Activated naive CD4-positive, alpha-beta T cell treated with anti-CD3 and anti-CD28 coated beads, Interleukin-2, amount 10 ng/mL, durations not matched to agents 7 days and 5 days (primary cell): ENCODE data around the gene AKT3.

Source experiments
- CTCF ChIA-PET: fragments of 350-600 bp; sonication (Branson Sonifier 250); formaldehyde crosslinking; loops from one replicate; lab custom pipeline; 2021; ENCODE audit warnings: antibody characterized with exemption; lab: Charles Lee
- DNase-seq: peaks from one replicate; pipeline ENCODE4 v3.0.0-alpha.2; 2020
- H3K27ac Mint-ChIP-seq: one replicate; pipeline ENCODE4 v1.8.0; 2021; ENCODE audit warnings: mild to moderate bottlenecking, moderate library complexity, mixed read lengths
- H3K27me3 Mint-ChIP-seq: one replicate; pipeline ENCODE4 v1.8.0; 2021; ENCODE audit warnings: mild to moderate bottlenecking, mixed read lengths
- H3K36me3 Mint-ChIP-seq: one replicate; pipeline ENCODE4 v1.8.0; 2021; ENCODE audit warnings: mixed read lengths
- H3K4me1 Mint-ChIP-seq: one replicate; pipeline ENCODE4 v1.8.0; 2021; ENCODE audit warnings: mixed read lengths
- H3K4me3 Mint-ChIP-seq: one replicate; pipeline ENCODE4 v1.8.0; 2021; ENCODE audit warnings: mild to moderate bottlenecking, moderate library complexity, mixed read lengths
- H3K9me3 Mint-ChIP-seq: one replicate; pipeline ENCODE4 v1.8.0; 2021; ENCODE audit warnings: mixed read lengths

Gene AKT3

DNA sequence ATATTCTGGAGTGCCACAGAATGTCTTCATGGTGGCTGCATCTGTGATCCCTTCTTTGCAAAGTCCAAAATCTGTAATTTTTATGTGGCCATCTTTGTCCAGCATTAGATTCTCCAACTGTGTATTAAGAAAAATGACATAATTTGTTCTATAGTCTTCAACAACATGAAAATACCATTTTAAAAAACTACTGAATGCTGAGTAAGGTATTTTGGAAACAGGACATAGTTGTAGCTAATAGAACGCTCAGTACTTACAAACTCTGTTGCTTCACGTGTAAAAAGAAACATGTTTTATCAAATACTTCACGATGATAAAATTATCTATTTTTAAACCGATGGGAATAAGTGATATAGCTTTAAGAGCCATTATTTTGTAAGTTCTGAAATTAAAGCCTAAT lies 286.3 kb downstream of the AKT3 start:
- Mint-ChIP-seq H3K4me1 (no peaks in the 10 kb centered on the region), H3K27me3 (no peaks in the 10 kb centered on the region), H3K9me3 (no peaks in the 10 kb centered on the region), H3K27ac (no peak overlapping the region), H3K36me3 (peaks cover 5% of the 10 kb centered on the region), H3K4me3 (no peak overlapping the region)
- no peak for DNase-seq
- CTCF ChIA-PET = no interaction called here

DNA sequence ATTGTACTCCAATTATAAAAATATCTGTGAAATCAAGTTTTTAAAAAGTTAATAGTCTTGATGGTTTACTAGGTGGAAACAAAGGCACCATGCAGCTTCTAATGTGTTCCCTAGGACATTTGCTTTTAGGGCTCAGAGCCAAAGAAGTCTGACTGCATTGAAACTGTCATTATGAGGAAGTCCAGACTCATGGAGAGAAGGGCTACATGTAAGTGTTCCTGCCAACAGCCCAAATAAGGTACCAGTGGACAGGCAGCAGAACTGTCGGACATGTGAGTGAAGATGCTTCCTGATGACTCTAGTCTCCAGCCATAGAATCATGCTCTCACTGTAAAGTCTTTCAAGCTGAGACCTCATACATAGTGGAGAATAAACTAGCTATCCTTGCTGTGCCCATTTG lies 287.6 kb downstream of the AKT3 start:
- no peaks in the 10 kb centered on the region for H3K9me3 Mint-ChIP-seq
- H3K4me3 Mint-ChIP-seq = no peak overlapping the region
- H3K27me3 Mint-ChIP-seq = no peaks in the 10 kb centered on the region
- no peak for DNase-seq
- peaks cover 5% of the 10 kb centered on the region for H3K36me3 Mint-ChIP-seq
- H3K27ac Mint-ChIP-seq = no peak overlapping the region
- CTCF ChIA-PET = no interaction called here
- no peaks in the 10 kb centered on the region for H3K4me1 Mint-ChIP-seq

DNA sequence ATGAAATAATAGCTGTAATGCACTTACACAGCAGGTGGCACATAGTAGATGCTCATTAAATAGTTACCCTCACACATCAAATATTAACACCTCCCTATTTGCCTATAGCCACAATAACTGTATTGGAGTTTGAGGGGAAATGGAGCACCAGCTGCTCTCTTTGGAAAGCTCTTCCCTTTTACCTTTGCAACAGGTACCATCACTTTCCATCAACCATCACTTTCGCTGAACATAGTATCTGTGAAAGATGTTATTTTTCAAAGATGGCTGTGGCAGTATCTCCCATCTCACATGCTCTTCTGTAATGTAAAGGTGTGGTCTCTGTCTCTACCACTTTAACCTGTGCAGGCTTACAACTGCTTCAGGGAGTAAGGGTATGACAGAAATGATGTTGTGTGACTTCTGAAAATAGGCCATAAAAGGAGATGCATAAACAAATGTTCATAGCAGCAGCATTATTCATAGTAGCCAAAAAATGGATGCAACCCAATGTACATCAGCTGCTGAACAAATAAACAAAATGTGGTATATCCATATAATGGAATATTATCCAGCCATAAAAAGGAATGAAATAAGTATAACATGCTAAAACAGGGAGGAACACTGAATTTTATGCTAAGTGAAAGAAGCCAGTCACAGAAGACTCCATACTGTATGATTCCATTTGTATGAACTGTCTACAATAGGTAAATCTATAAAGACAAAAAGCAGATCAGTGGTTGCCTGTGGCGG lies 288.3 kb downstream of the AKT3 start:
- Mint-ChIP-seq H3K4me1 (no peaks in the 10 kb centered on the region), H3K27ac (no peak overlapping the region), H3K27me3 (no peaks in the 10 kb centered on the region), H3K36me3 (peaks cover 5% of the 10 kb centered on the region), H3K4me3 (no peak overlapping the region), H3K9me3 (no peaks in the 10 kb centered on the region)
- DNase-seq = no peak
- CTCF ChIA-PET = no interaction called here

DNA sequence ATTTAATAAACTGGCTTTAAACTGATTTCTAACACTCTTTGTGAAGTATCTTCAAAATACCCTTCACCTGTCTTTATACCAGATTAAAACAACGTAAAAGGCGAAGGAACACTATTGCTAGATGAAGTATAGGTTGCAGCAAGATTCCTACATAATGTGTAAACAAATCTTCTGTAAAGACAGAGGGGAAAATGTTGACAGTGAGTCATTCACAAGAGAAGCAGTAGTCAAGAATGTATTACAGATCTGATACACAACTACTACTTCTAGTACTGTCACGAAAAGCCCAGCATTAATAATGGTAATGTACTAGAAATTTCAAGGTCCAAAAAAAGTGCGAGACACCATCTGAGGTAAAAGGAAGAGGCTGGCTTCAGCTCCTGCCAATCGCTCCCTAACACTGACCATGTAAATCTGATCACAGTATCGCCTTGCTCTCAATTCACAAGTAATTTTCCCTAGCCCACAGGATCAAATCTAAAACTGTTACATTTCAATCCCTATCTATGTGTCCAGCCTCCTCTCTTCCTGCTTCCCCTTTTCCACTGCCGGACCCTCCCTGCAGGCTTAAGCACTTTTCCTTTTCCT lies 290.4 kb downstream of the AKT3 start:
- no peak overlapping the region for H3K27ac Mint-ChIP-seq
- H3K27me3 Mint-ChIP-seq = no peaks in the 10 kb centered on the region
- H3K4me3 Mint-ChIP-seq = no peak overlapping the region
- CTCF ChIA-PET = no interaction called here
- no peaks in the 10 kb centered on the region for H3K4me1 Mint-ChIP-seq
- DNase-seq = no peak
- peaks cover 5% of the 10 kb centered on the region for H3K36me3 Mint-ChIP-seq
- no peaks in the 10 kb centered on the region for H3K9me3 Mint-ChIP-seq

DNA sequence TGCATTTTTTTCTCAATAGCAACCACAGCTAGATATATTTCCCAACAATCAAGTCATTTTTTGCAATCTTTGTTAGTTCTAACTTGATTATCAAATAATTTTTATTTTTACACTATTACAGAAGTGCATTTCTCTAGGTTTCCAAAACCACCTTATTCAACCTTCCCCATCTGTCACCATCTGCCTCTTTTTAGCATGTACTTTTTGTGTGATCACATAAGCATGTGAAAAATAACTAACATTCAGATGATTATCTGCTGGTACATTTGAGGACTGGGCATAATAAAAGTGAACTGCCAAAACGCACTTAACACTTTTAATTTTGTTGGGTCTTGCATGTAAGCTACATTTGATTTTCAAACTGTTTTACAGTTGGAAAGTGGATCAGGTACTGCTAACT lies 291.5 kb downstream of the AKT3 start:
- Mint-ChIP-seq H3K9me3 (no peaks in the 10 kb centered on the region), H3K27me3 (no peaks in the 10 kb centered on the region), H3K27ac (no peak overlapping the region), H3K36me3 (peaks cover 5% of the 10 kb centered on the region), H3K4me1 (no peaks in the 10 kb centered on the region), H3K4me3 (no peak overlapping the region)
- CTCF ChIA-PET = no interaction called here
- DNase-seq = no peak

DNA sequence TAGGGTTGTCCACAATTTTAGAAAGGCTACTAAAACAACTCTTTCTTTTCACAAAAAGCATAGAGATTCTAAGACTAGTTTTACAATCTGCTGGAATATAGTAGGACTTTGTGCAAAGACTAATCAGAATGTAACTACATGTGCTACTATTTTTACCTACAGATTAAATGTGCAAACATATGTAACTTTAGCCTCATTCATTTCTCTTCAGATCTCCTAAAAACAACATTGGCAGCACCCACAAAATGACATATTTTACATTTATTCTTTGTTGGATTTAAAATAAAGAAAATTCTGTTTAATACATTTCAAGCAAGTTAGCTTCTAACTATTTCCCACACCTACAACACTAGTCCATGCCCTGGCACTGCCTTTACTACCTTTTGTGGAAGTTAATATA lies 292.2 kb downstream of the AKT3 start:
- Mint-ChIP-seq H3K27me3 (no peaks in the 10 kb centered on the region), H3K9me3 (no peaks in the 10 kb centered on the region), H3K4me1 (no peaks in the 10 kb centered on the region), H3K4me3 (no peak overlapping the region), H3K27ac (no peak overlapping the region), H3K36me3 (peaks cover 5% of the 10 kb centered on the region)
- DNase-seq = no peak
- CTCF ChIA-PET = no interaction called here

DNA sequence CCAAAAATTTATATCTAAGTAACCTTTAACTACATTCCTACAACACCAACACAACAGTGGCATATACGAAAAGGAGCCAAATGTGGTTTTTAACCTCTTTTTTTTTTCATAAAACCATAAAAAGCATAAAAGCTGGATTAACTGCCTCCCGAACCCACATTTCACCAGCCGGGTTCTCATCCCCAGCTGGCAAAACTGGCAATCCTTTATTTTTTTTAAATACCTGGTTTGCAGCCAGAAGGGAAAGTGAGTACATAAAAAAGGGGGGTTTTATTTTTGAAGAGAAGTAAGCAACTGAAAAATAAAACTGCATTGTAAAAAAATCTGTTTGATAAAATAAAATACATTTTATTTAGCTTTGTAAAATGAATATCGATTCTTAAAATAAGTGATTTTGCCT lies 295.4 kb downstream of the AKT3 start:
- Mint-ChIP-seq H3K36me3 (no peaks in the 10 kb centered on the region), H3K4me3 (no peak overlapping the region), H3K27me3 (no peaks in the 10 kb centered on the region), H3K27ac (no peak overlapping the region), H3K9me3 (no peaks in the 10 kb centered on the region), H3K4me1 (no peaks in the 10 kb centered on the region)
- CTCF ChIA-PET = no interaction called here
- DNase-seq = no peak

DNA sequence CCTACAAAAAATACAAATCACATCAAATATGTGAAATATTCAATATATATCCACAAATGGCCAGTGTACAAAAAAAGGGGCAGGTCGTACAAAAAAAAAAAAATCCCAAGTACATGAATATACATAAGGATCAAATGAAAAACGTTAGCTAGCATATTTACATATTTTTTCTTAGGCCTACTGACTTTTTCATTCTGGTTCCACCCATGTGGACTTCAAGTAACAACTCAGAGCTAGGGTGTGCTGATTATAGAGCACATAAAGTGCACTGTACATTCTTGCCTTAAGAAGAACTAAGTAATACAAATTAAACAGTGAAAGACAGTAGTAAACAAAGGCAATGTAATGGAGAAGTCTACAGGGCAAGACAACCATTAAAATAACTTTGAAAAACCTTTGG lies 297.0 kb downstream of the AKT3 start:
- Mint-ChIP-seq H3K36me3 (no peaks in the 10 kb centered on the region), H3K27ac (no peak overlapping the region), H3K9me3 (no peaks in the 10 kb centered on the region), H3K4me3 (no peak overlapping the region), H3K4me1 (peaks cover 2% of the 10 kb centered on the region), H3K27me3 (no peaks in the 10 kb centered on the region)
- CTCF ChIA-PET = no interaction called here
- no peak for DNase-seq

DNA sequence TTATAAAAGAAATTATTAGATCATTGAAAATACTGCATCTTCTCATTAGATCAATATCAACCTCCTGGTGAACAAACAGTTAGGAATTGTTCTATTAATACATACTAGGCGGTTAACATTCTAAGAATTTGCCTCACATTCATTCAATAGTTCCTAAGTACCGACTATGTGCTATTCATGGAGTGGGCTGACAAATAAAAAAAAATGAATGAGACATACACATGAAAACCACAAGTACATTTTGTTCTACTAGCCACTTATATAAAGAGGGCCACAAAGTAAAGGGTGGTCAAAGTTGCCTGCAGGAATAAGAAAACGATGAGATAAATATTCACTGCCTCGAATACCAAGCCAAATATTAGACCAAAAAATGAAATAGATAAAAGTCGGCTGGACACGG lies 299.8 kb downstream of the AKT3 start:
- H3K4me3 Mint-ChIP-seq = no peak overlapping the region
- CTCF ChIA-PET = no interaction called here
- no peaks in the 10 kb centered on the region for H3K9me3 Mint-ChIP-seq
- H3K27me3 Mint-ChIP-seq = no peaks in the 10 kb centered on the region
- no peak for DNase-seq
- peaks cover 2% of the 10 kb centered on the region for H3K4me1 Mint-ChIP-seq
- no peak overlapping the region for H3K27ac Mint-ChIP-seq
- H3K36me3 Mint-ChIP-seq = no peaks in the 10 kb centered on the region

DNA sequence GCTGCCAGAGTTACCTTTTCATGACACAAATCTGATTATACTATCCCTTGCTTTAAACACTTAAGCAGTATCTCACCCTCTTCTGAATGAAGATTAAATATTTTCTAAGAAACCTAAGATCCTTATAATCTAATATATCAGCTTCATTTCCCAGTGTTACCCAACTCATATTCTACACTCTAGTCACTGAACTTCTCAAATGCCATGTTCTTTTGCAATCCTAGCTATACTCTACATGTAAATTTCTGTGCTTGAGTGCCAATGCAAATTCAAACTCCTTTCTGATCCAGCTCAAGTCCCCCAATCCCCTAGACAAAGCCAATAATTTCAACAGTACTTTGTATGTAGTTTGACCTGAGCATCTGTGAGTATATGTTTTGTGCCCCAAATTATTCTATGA lies 300.3 kb downstream of the AKT3 start:
- Mint-ChIP-seq H3K27me3 (no peaks in the 10 kb centered on the region), H3K4me3 (no peak overlapping the region), H3K27ac (no peak overlapping the region), H3K36me3 (no peaks in the 10 kb centered on the region), H3K9me3 (no peaks in the 10 kb centered on the region), H3K4me1 (peaks cover 2% of the 10 kb centered on the region)
- no peak for DNase-seq
- CTCF ChIA-PET = no interaction called here

DNA sequence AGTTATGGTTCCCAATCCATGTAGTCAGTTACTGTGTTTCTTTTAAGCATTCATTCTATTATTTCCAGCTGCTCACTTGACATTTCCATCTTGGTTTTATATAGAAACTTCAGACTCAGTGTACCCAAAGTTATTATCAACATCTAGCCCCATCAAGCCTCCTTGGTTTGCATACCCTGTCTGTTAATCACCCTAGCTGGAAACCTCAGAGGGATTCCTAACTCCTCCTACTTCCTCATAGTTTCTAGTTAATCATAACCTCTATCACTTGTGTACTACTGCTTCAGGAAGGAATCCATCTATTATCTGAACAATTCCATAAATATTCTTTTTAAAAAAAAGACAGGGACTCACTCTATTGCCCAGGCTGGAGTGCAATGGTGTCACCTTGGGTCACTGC lies 300.9 kb downstream of the AKT3 start:
- CTCF ChIA-PET = no interaction called here
- Mint-ChIP-seq H3K4me1 (peaks cover 2% of the 10 kb centered on the region), H3K27ac (no peak overlapping the region), H3K36me3 (no peaks in the 10 kb centered on the region), H3K27me3 (no peaks in the 10 kb centered on the region), H3K9me3 (no peaks in the 10 kb centered on the region), H3K4me3 (no peak overlapping the region)
- no peak for DNase-seq

DNA sequence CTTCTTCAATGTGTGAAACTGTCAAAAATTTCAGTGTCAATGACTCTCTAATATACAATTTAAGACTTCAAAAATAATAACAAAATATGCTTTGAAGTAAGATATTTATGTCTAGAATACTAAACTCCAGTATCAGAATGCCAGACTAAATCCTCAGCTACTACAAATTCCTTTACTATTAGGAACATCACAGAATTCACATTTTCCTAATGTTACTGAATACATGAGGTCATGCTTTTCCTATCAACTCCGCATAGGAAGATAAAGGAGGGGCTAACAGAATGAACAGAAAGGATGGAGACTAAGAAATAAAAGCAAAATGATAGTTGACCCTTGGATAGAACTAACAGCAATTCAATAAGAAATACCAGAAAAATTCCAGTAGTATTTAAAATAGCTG lies 301.5 kb downstream of the AKT3 start:
- H3K36me3 Mint-ChIP-seq = no peaks in the 10 kb centered on the region
- H3K4me3 Mint-ChIP-seq = no peak overlapping the region

DNA sequence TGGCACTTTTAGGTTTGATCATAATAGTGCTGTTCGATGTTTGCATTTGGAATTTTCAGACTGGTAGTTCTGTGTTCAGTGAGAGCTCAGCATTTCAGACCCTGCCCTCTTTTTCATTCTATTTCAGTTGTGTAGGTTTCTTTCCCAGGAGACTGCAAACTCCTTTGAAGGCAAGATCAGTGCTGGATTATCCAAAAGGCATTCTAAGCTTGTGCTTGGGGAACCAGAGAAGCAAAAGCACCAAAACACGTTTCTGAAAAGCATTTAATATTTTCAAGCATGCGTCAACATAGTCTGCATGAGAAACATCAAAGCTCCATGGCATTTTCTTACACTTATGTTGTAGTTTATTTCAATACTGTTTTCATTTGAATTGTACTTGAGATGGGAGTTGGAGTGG lies 302.2 kb downstream of the AKT3 start:
- no peaks in the 10 kb centered on the region for H3K9me3 Mint-ChIP-seq
- H3K36me3 Mint-ChIP-seq = no peaks in the 10 kb centered on the region
- no peaks in the 10 kb centered on the region for H3K27me3 Mint-ChIP-seq
- no peak overlapping the region for H3K4me3 Mint-ChIP-seq
- no peak for DNase-seq
- no peak overlapping the region for H3K27ac Mint-ChIP-seq
- peaks cover 2% of the 10 kb centered on the region for H3K4me1 Mint-ChIP-seq
- CTCF ChIA-PET = no interaction called here

More for the DNA sequence above, 301.5 kb downstream of the AKT3 start:
- Mint-ChIP-seq H3K9me3 (no peaks in the 10 kb centered on the region), H3K4me1 (peaks cover 2% of the 10 kb centered on the region), H3K27me3 (no peaks in the 10 kb centered on the region), H3K27ac (no peak overlapping the region)
- DNase-seq = no peak
- CTCF ChIA-PET = no interaction called here

DNA sequence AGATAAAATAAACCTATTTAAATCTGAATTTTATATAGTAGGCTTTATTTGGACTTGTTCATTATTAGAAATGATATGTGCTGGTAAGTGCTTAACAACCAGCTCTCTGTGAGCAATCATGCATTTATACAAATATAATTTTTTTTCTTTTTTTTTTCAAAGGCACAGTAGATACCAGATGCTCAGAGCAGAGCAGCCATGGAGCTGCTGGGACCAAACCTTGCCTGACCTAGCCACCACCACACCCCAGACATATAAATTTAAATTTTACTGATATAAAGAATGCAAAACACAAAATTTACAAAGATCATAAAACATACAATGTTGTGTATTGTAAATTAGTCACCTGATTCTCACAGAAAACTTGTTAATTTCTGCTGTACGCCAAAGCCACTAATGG lies 303.6 kb downstream of the AKT3 start:
- H3K9me3 Mint-ChIP-seq = no peaks in the 10 kb centered on the region
- CTCF ChIA-PET = no interaction called here
- H3K27me3 Mint-ChIP-seq = no peaks in the 10 kb centered on the region
- no peak overlapping the region for H3K4me3 Mint-ChIP-seq
- no peak overlapping the region for H3K27ac Mint-ChIP-seq
- H3K36me3 Mint-ChIP-seq = no peaks in the 10 kb centered on the region
- no peak for DNase-seq
- H3K4me1 Mint-ChIP-seq = peaks cover 2% of the 10 kb centered on the region

DNA sequence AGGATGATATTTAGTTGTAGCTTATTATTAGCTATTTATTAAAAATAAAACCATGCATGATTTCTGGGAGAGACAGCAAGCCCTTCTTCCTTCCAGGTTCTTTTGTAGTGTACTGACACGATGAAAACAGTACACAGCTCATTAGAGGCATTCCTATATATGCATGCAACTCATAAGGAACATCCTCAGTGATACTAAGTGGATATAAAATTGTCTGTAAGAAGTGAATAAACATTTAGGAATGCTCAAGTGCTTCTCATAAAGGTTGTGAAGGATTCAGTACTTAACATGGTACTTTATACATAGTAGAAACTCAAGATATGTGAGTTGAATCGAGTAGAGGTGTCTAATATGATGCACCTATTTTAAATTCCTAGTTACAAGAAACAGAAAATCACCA lies 306.5 kb downstream of the AKT3 start:
- Mint-ChIP-seq H3K27ac (no peak overlapping the region), H3K9me3 (no peaks in the 10 kb centered on the region), H3K4me3 (no peak overlapping the region), H3K27me3 (no peaks in the 10 kb centered on the region), H3K36me3 (no peaks in the 10 kb centered on the region), H3K4me1 (no peaks in the 10 kb centered on the region)
- CTCF ChIA-PET = no interaction called here
- no peak for DNase-seq
